HAP-1 (cell line): ENCODE measurements around the gene REM2.
"Not testable (repeated sequence)": the region's sequence is repeated elsewhere in the genome, so short reads cannot be mapped to it uniquely, and the experiment has no call there.

Experiments
- DNase-seq, 2 experiments: peaks; one replicate each; pipeline ENCODE4 v3.0.0-alpha.2; 2016 to 2020; ENCODE audit warnings: low spot score in 2 of 2
- H3K27me3 ChIP-seq: fragments of 250-450 bp; sonication (Bioruptor Pico); 2 replicates; pipeline ENCODE4 v1.5.1; 2020; ENCODE audit warnings: low read depth, mild to moderate bottlenecking, moderate library complexity
- H3K36me3 ChIP-seq: fragments of 250-450 bp; sonication (Bioruptor Pico); replicated peaks from 2 replicates; pipeline ENCODE4 v1.5.1; 2020; ENCODE audit warnings: mild to moderate bottlenecking
- H3K4me1 ChIP-seq: fragments of 250-450 bp; sonication (Bioruptor Pico); 2 replicates; pipeline ENCODE4 v1.5.1; 2020; ENCODE audit warnings: mild to moderate bottlenecking
- H3K4me3 ChIP-seq: fragments of 250-450 bp; sonication (Bioruptor Pico); 2 replicates; pipeline ENCODE4 v1.5.1; 2020; ENCODE audit warnings: mild to moderate bottlenecking, moderate library complexity
- H3K9me3 ChIP-seq: fragments of 250-450 bp; sonication (Bioruptor Pico); 2 replicates; pipeline ENCODE4 v1.5.1; 2020; ENCODE audit warnings: mild to moderate bottlenecking, moderate library complexity
- in situ Hi-C: fragments of 300-500 bp; cut with MboI; formaldehyde crosslinking; loops from 3 replicates; pipeline ENCODE4 v1.14.3; 2020; ENCODE audit warnings: low sequenced_read_pairs, inconsistent platforms, mixed read lengths

Gene REM2

GRCh38 chr14:22905627-22906026, 22.6 kb downstream of the REM2 start:
- Histone ChIP-seq H3K4me1 (no peaks in the 10 kb centered on the region), H3K27me3 (no peaks in the 10 kb centered on the region), H3K4me3 (no peak overlapping the region), H3K9me3 (no peaks in the 10 kb centered on the region), H3K36me3 (peaks cover 91% of the 10 kb centered on the region)
- DNase-seq, result no peak
- in situ Hi-C loops, result no loop called here

GRCh38 chr14:22906073-22906472, 23.1 kb downstream of the REM2 start:
- in situ Hi-C loops, result no loop called here
- DNase-seq, result no peak
- H3K9me3 ChIP-seq, result no peaks in the 10 kb centered on the region
- H3K36me3 ChIP-seq, result peaks cover 91% of the 10 kb centered on the region
- no peaks in the 10 kb centered on the region for H3K4me1 ChIP-seq
- H3K4me3 ChIP-seq, result no peak overlapping the region
- no peaks in the 10 kb centered on the region for H3K27me3 ChIP-seq

GRCh38 chr14:22907429-22907828, 24.4 kb downstream of the REM2 start:
- Histone ChIP-seq H3K4me1 (no peaks in the 10 kb centered on the region), H3K27me3 (no peaks in the 10 kb centered on the region), H3K9me3 (no peaks in the 10 kb centered on the region), H3K4me3 (no peak overlapping the region), H3K36me3 (peaks cover 82% of the 10 kb centered on the region)
- DNase-seq, result no peak
- in situ Hi-C loops, result no loop called here

GRCh38 chr14:22908601-22909000, 25.6 kb downstream of the REM2 start:
- peaks cover 73% of the 10 kb centered on the region for H3K36me3 ChIP-seq
- in situ Hi-C loops, result no loop called here
- no peak for DNase-seq
- H3K4me1 ChIP-seq, result no peaks in the 10 kb centered on the region
- H3K9me3 ChIP-seq, result no peaks in the 10 kb centered on the region
- H3K4me3 ChIP-seq, result no peak overlapping the region
- H3K27me3 ChIP-seq, result no peaks in the 10 kb centered on the region

- in situ Hi-C loops, result no loop called here
- H3K4me3 ChIP-seq, result no peak overlapping the region
- DNase-seq, result no peak
- H3K9me3 ChIP-seq, result no peaks in the 10 kb centered on the region
- H3K4me1 ChIP-seq, result no peaks in the 10 kb centered on the region
- no peaks in the 10 kb centered on the region for H3K27me3 ChIP-seq
- H3K36me3 ChIP-seq, result peaks cover 54% of the 10 kb centered on the region
Observed at GRCh38 chr14:22910916-22911315, 27.9 kb downstream of the REM2 start.

- Histone ChIP-seq H3K36me3 (peaks cover 30% of the 10 kb centered on the region), H3K4me1 (peaks cover 17% of the 10 kb centered on the region)
- H3K27me3 ChIP-seq, H3K9me3 ChIP-seq, in situ Hi-C loops, DNase-seq, H3K4me3 ChIP-seq: not testable (repeated sequence)
Observed at GRCh38 chr14:22914836-22915235, 31.8 kb downstream of the REM2 start.

GRCh38 chr14:22915886-22916521, 33.0 kb downstream of the REM2 start:
- DNase-seq, result no peak
- no peaks in the 10 kb centered on the region for H3K27me3 ChIP-seq
- H3K36me3 ChIP-seq, result peaks cover 34% of the 10 kb centered on the region
- H3K9me3 ChIP-seq, result no peaks in the 10 kb centered on the region
- no peak overlapping the region for H3K4me3 ChIP-seq
- peaks cover 17% of the 10 kb centered on the region for H3K4me1 ChIP-seq
- in situ Hi-C loops, result no loop called here

GRCh38 chr14:22918804-22919600, 36.0 kb downstream of the REM2 start, which contains the start of gene RBM23:
TSS of gene RBM23 (minus strand) at chr14:22919149.
- no peaks in the 10 kb centered on the region for H3K27me3 ChIP-seq
- DNase-seq, result peak; percentile 100
- H3K36me3 ChIP-seq, result peaks cover 57% of the 10 kb centered on the region
- in situ Hi-C loops, result no loop called here
- H3K4me3 ChIP-seq, result peak within 1 kb of the TSS; percentile 65
- H3K4me1 ChIP-seq, result peaks cover 17% of the 10 kb centered on the region
- H3K9me3 ChIP-seq, result no peaks in the 10 kb centered on the region

GRCh38 chr14:22919601-22919921, 36.5 kb downstream of the REM2 start:
- peaks cover 60% of the 10 kb centered on the region for H3K36me3 ChIP-seq
- peak overlapping the region; percentile 15 for H3K4me3 ChIP-seq
- in situ Hi-C loops, result no loop called here
- DNase-seq, result no peak
- H3K4me1 ChIP-seq, result peaks cover 17% of the 10 kb centered on the region
- no peaks in the 10 kb centered on the region for H3K9me3 ChIP-seq
- no peaks in the 10 kb centered on the region for H3K27me3 ChIP-seq

GRCh38 chr14:22920697-22921096, 37.7 kb downstream of the REM2 start:
- no peak overlapping the region for H3K4me3 ChIP-seq

GRCh38 chr14:22922294-22922693, 39.3 kb downstream of the REM2 start:
- Histone ChIP-seq H3K36me3 (peaks cover 79% of the 10 kb centered on the region), H3K9me3 (no peaks in the 10 kb centered on the region)

More at GRCh38 chr14:22920697-22921096, 37.7 kb downstream of the REM2 start:
- H3K9me3 ChIP-seq, result no peaks in the 10 kb centered on the region
- in situ Hi-C loops, result no loop called here
- DNase-seq, result no peak
- peaks cover 71% of the 10 kb centered on the region for H3K36me3 ChIP-seq
- no peaks in the 10 kb centered on the region for H3K27me3 ChIP-seq
- H3K4me1 ChIP-seq, result peaks cover 17% of the 10 kb centered on the region

GRCh38 chr14:22923746-22924145, 40.7 kb downstream of the REM2 start:
- Histone ChIP-seq H3K4me3 (no peak overlapping the region), H3K9me3 (no peaks in the 10 kb centered on the region), H3K4me1 (peaks cover 4% of the 10 kb centered on the region), H3K36me3 (peaks cover 79% of the 10 kb centered on the region), H3K27me3 (no peaks in the 10 kb centered on the region)
- DNase-seq, result no peak
- in situ Hi-C loops, result no loop called here

More at GRCh38 chr14:22922294-22922693, 39.3 kb downstream of the REM2 start:
- in situ Hi-C loops, result no loop called here
- Histone ChIP-seq H3K4me1 (peaks cover 13% of the 10 kb centered on the region), H3K4me3 (no peak overlapping the region), H3K27me3 (no peaks in the 10 kb centered on the region)
- no peak for DNase-seq

- no peaks in the 10 kb centered on the region for H3K27me3 ChIP-seq
- H3K36me3 ChIP-seq, result peaks cover 69% of the 10 kb centered on the region
- no peak for DNase-seq
- in situ Hi-C loops, result no loop called here
- no peak overlapping the region for H3K4me3 ChIP-seq
- H3K9me3 ChIP-seq, result no peaks in the 10 kb centered on the region
- peaks cover 5% of the 10 kb centered on the region for H3K4me1 ChIP-seq
Observed at GRCh38 chr14:22925513-22925912, 42.5 kb downstream of the REM2 start.

- no peak for DNase-seq
- Histone ChIP-seq H3K9me3 (no peaks in the 10 kb centered on the region), H3K4me3 (no peak overlapping the region), H3K4me1 (peaks cover 5% of the 10 kb centered on the region), H3K36me3 (peaks cover 61% of the 10 kb centered on the region), H3K27me3 (no peaks in the 10 kb centered on the region)
- in situ Hi-C loops, result no loop called here
Observed at GRCh38 chr14:22926316-22926715, 43.3 kb downstream of the REM2 start.
